GM19397 (cell line): ENCODE data around the gene IFT122.
"Not testable (repeated sequence)": the region's sequence is repeated elsewhere in the genome, so short reads cannot be mapped to it uniquely, and the experiment has no call there.

Source experiments
- ATAC-seq: cut with Tn5 transposase; IDR thresholded peaks from one replicate; pipeline ENCODE4 v1.9.1; 2021; ENCODE audit warnings: mild to moderate bottlenecking, moderate library complexity; ENCODE audit not compliant: unreplicated experiment

IFT122 gene

GRCh38 chr3:129515108-129515820, 75.2 kb downstream of the IFT122 start:
- ATAC-seq, result not testable (repeated sequence)

DNA sequence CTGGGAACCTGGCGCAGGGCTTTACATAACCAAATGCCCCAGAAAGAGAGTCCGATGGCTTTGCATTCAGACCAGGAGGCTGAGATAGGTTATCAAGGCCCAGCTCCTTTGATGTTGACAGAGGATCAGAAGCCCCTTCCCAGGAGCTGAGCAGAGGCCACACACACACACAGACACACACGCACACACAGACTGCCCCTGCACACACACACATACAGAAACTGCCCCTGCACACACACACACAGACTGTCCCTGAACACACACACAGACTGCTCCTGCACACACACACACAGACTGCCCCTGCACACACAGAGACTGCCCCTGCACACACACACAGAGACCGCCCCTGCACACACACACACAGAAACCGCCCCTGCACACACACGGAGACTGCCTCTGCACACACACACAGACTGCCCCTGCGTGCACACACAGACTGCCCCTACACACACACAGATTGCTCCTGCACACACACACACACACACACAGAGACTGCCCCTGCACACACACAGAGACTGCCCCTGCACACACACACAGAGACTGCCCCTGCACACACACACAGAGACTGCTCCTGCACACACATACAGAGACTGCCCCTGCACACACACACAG, 75.9 kb downstream of the IFT122 start:
- not testable (repeated sequence) for ATAC-seq

- no peak for ATAC-seq
Measured at GRCh38 chr3:129517516-129517915, 77.5 kb downstream of the IFT122 start.

DNA sequence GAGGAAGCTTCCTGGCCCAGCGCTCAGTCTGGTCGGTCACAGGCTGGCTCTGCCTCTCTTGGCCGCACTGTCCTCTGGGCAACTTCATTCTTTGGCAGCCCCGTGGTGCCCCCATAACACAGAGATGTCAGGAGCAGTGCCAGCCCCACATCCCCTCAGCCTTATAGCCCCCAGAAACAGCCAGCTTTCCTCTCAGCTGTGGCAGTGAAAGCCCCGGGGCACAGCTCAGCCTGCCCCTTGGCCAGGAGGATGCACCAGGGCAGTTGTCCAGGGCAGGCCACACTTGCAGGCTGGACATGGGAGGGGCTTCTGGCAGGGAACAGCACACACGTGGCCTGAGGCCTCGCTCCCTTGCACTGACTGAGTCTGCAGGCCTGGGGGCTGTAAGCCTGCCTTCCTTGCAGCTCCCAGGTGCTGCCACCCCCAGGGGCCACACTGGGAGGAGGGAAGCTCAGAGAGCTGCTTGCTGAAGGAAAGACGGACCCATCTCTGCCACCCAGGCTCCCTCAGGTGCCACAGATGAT, 78.1 kb downstream of the IFT122 start:
- ATAC-seq, result no peak

GRCh38 chr3:129518581-129518980, 78.6 kb downstream of the IFT122 start:
- ATAC-seq, result no peak

DNA sequence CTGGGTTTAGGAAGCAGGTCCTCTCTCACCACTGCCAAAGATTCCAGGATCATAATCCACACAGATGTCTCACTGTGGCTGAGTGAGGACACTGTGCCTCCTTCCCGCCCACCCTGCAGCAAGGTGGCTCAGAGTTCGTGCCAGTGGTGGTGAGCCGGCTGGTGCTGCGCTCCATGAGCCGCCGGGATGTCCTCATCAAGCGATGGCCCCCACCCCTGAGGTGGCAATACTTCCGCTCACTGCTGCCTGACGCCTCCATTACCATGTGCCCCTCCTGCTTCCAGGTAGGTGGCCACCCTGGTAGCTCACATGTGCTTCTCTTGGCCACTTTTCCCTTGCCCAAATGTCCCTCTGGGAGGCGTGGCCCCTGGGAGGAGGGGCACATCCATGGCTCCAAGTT, 79.4 kb downstream of the IFT122 start:
- no peak for ATAC-seq

- no peak for ATAC-seq
Measured at GRCh38 chr3:129519896-129520715, 80.1 kb downstream of the IFT122 start.

GRCh38 chr3:129520960-129521359, 80.9 kb downstream of the IFT122 start:
- no peak for ATAC-seq

DNA sequence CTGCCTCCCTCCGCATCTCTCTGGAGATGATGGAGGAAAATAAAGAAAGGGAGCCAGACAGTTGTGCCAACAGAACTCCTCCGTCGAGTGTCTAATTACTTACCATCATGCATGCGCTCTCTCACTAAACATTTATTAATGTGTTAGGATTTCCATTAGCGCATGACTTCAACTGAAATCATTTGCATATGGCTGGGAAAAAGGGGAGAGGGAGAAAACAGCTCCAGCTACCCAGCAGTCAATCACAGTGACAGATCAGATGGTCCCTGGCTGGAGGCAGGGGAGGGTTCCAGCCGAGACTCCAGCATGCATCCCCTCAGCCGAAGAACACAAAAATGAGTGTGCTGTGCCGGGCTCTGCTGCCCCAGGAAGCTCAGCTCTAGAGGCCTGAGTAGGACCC, 81.6 kb downstream of the IFT122 start:
- ATAC-seq, result no peak

- no peak for ATAC-seq
Measured at GRCh38 chr3:129522953-129523352, 82.9 kb downstream of the IFT122 start.

- ATAC-seq, result no peak
Measured at GRCh38 chr3:129524081-129524480, 84.1 kb downstream of the IFT122 start.

- no peak for ATAC-seq
Measured at GRCh38 chr3:129525341-129525968, 85.4 kb downstream of the IFT122 start.

GRCh38 chr3:129526121-129526900, 86.3 kb downstream of the IFT122 start:
- peak; percentile 83 for ATAC-seq

GRCh38 chr3:129527262-129527661, 87.2 kb downstream of the IFT122 start:
- ATAC-seq, result no peak

GRCh38 chr3:129528589-129529100, 88.6 kb downstream of the IFT122 start, which contains the start of gene RHO:
RHO (plus strand) TSS chr3:129528639; CDS start chr3:129528734, 95 bp downstream.
- ATAC-seq, result no peak

- no peak for ATAC-seq
Measured at GRCh38 chr3:129529436-129530210, 89.6 kb downstream of the IFT122 start.

- no peak for ATAC-seq
Measured at GRCh38 chr3:129530251-129530791, 90.3 kb downstream of the IFT122 start.

DNA sequence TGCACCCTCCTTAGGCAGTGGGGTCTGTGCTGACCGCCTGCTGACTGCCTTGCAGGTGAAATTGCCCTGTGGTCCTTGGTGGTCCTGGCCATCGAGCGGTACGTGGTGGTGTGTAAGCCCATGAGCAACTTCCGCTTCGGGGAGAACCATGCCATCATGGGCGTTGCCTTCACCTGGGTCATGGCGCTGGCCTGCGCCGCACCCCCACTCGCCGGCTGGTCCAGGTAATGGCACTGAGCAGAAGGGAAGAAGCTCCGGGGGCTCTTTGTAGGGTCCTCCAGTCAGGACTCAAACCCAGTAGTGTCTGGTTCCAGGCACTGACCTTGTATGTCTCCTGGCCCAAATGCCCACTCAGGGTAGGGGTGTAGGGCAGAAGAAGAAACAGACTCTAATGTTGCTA, 90.8 kb downstream of the IFT122 start:
- ATAC-seq, result no peak

- ATAC-seq, result no peak
Measured at GRCh38 chr3:129531699-129532098, 91.7 kb downstream of the IFT122 start.
